Measurements from ENCODE around the gene TNPO3.

Gene TNPO3

DNA sequence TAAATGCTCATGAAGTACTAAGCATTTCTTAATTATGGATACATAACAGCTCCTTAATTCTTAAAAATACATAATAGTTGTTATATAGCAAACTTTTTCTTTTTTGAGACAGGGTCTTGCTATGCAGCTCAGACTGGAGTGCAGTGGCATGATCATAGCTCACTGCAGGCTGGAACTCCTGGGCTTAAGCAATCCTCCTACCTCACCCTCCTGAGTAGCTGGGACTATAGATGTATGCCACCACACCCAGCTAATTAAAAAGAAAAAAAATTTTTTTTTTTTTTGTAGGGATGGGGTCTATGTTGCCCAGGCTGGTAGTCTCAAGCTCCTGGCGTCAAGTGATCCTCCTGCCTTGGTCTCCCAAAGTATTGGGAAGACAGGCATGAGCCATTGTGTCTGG is 86.3 kb downstream of the TNPO3 start:
- no peaks in the 10 kb centered on the region for H3K27me3 ChIP-seq (ENCODE audit: insufficient read depth, low read depth)

DNA sequence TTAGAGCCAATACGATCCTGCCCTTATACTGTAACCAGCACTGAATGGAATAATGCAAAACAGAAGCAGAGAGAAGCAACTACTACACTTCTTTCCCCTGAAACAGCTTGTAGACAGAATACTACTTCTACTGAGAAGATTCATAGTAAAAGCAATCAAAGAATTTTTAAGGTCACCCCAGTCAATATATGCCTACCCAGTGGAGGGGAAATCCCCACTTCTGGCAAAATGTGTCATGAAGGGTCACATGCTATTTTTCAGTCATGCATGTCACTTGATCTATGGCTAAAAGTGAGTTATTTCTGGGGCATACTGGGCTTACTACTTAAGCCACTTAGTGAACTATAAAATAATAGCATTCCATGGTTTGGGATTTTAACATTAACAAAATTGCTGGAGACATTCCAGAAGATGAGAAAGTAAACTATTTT is 91.6 kb downstream of the TNPO3 start:
- H3K27ac ChIP-seq, result no peak overlapping the region
- H3K4me2 ChIP-seq, result peak overlapping the region; percentile 19; the same call in 1 of the 2 replicates
- TF ChIP-seq CTCF (conservative IDR thresholded peaks at IDR 0.05; ENCODE audit: low read depth, low read length), result no peak
- no peak overlapping the region for H2AFZ ChIP-seq (ENCODE audit: low read depth)
- peaks cover 12% of the 10 kb centered on the region; the same call in 1 of the 2 replicates for H3K36me3 ChIP-seq (ENCODE audit: insufficient read depth)
- H3K27me3 ChIP-seq (ENCODE audit: insufficient read depth, low read depth), result no peaks in the 10 kb centered on the region
- no peaks in the 10 kb centered on the region for H4K20me1 ChIP-seq (ENCODE audit: insufficient read depth)
- H3K79me2 ChIP-seq (ENCODE audit: insufficient read depth, low read depth), result no peaks in the 10 kb centered on the region
- no peak overlapping the region for H3K4me3 ChIP-seq (IDR thresholded peaks at IDR 0.05; ENCODE audit: insufficient read depth, low read depth, low read length)
- H3K9ac ChIP-seq, result no peak overlapping the region
- peaks cover 17% of the 10 kb centered on the region for H3K4me1 ChIP-seq (ENCODE audit: low read depth, poor library complexity, severe bottlenecking)

More for the DNA sequence above, 86.3 kb downstream of the TNPO3 start:
- no peaks in the 10 kb centered on the region for H4K20me1 ChIP-seq (ENCODE audit: insufficient read depth)
- no peaks in the 10 kb centered on the region for H3K79me2 ChIP-seq (ENCODE audit: insufficient read depth, low read depth)
- H2AFZ ChIP-seq (ENCODE audit: low read depth), result no peak overlapping the region
- TF ChIP-seq CTCF (conservative IDR thresholded peaks at IDR 0.05; ENCODE audit: low read depth, low read length), result no peak
- H3K4me2 ChIP-seq, result no peak overlapping the region
- peaks cover 21% of the 10 kb centered on the region; the same call in 1 of the 2 replicates for H3K36me3 ChIP-seq (ENCODE audit: insufficient read depth)
- H3K4me1 ChIP-seq (ENCODE audit: low read depth, poor library complexity, severe bottlenecking), result peaks cover 11% of the 10 kb centered on the region
- no peak overlapping the region for H3K9ac ChIP-seq
- H3K27ac ChIP-seq, result no peak overlapping the region
- no peak overlapping the region for H3K4me3 ChIP-seq (IDR thresholded peaks at IDR 0.05; ENCODE audit: insufficient read depth, low read depth, low read length)

- H3K9ac ChIP-seq, result no peak overlapping the region
- H3K79me2 ChIP-seq (ENCODE audit: insufficient read depth, low read depth), result no peaks in the 10 kb centered on the region
- no peaks in the 10 kb centered on the region for H4K20me1 ChIP-seq (ENCODE audit: insufficient read depth)
- H3K4me1 ChIP-seq (ENCODE audit: low read depth, poor library complexity, severe bottlenecking), result peaks cover 17% of the 10 kb centered on the region
- no peak overlapping the region; the same call in 1 of the 2 replicates for H3K4me2 ChIP-seq
- no peak overlapping the region for H2AFZ ChIP-seq (ENCODE audit: low read depth)
- no peak for TF ChIP-seq CTCF (conservative IDR thresholded peaks at IDR 0.05; ENCODE audit: low read depth, low read length)
- H3K4me3 ChIP-seq (IDR thresholded peaks at IDR 0.05; ENCODE audit: insufficient read depth, low read depth, low read length), result no peak overlapping the region
- H3K36me3 ChIP-seq (ENCODE audit: insufficient read depth), result peaks cover 12% of the 10 kb centered on the region; the same call in 1 of the 2 replicates
- H3K27ac ChIP-seq, result no peak overlapping the region
- no peaks in the 10 kb centered on the region for H3K27me3 ChIP-seq (ENCODE audit: insufficient read depth, low read depth)
Measured at GRCh38 chr7:128962899-128963298, 92.0 kb downstream of the TNPO3 start.

DNA sequence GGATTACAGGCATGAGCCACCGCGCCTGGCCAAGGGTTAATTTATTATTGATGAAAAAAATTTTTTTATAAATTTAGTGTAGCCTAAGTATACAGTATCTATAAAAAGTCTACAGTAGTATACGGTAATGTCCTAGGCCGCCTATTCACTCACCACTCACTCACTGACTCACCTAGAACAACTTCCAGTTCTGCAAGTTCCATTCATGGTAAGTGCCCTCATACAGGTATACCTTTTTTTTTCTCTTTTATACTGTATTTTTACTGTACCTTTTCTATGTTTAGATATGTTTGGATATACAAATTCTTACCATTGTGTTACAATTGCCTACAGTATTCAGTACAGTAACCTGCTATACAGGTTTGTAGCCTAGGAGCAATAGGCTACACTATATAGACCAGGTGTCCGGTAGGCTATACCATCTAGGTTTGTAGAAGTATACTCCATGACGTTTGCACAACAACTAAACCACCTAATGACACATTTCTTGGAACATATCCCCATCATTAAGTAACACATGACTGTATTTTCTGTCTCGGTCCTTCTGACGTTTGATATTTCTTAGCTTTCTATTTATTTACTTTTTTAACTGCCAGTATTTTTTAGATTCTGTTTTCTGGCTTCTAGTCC is 93.8 kb downstream of the TNPO3 start:
- Histone ChIP-seq H3K27me3 (ENCODE audit: insufficient read depth, low read depth) (no peaks in the 10 kb centered on the region), H3K4me1 (ENCODE audit: low read depth, poor library complexity, severe bottlenecking) (peaks cover 17% of the 10 kb centered on the region), H3K4me3 (IDR thresholded peaks at IDR 0.05; ENCODE audit: insufficient read depth, low read depth, low read length) (no peak overlapping the region), H3K9ac (no peak overlapping the region), H3K36me3 (ENCODE audit: insufficient read depth) (peaks cover 12% of the 10 kb centered on the region; the same call in 1 of the 2 replicates), H3K27ac (no peak overlapping the region), H3K79me2 (ENCODE audit: insufficient read depth, low read depth) (no peaks in the 10 kb centered on the region), H2AFZ (ENCODE audit: low read depth) (no peak overlapping the region), H4K20me1 (ENCODE audit: insufficient read depth) (no peaks in the 10 kb centered on the region), H3K4me2 (no peak overlapping the region)
- no peak for TF ChIP-seq CTCF (conservative IDR thresholded peaks at IDR 0.05; ENCODE audit: low read depth, low read length)

All from KMS-11 (cell line).